SU-DHL-6 (cell line): ENCODE results near the gene RTF1.

Experiments used
- H2AFZ ChIP-seq: fragments of 200-600 bp; sonication (generic); 2 replicates; pipeline ENCODE4 v1.6.1; 2014; ENCODE audit warnings: low read depth, mild to moderate bottlenecking, moderate library complexity, mixed read lengths, antibody characterized with exemption, low read length; ENCODE audit not compliant: severe bottlenecking
- H3F3A ChIP-seq: fragments of 200-600 bp; shearing (Covaris generic); 2 replicates; pipeline ENCODE4 v1.6.0; 2016; ENCODE audit warnings: antibody characterized with exemption, mild to moderate bottlenecking; ENCODE audit not compliant: insufficient read depth
- H3K27ac ChIP-seq: fragments of 200-600 bp; sonication (generic); 2 replicates; pipeline ENCODE4 v1.5.1; 2016; ENCODE audit warnings: low read depth, mild to moderate bottlenecking, low read length, moderate library complexity, mixed read lengths
- H3K27me3 ChIP-seq: fragments of 200-600 bp; sonication (generic), shearing (Covaris generic); 2 replicates; pipeline ENCODE4 v1.6.0; 2014; ENCODE audit warnings: mild to moderate bottlenecking, low read length
- H3K36me3 ChIP-seq: fragments of 200-600 bp; sonication (generic); 2 replicates; pipeline ENCODE4 v1.6.1; 2014; ENCODE audit warnings: mild to moderate bottlenecking, low read length, mixed read lengths
- H3K4me2 ChIP-seq: fragments of 300-600, 200-600 bp; shearing (Covaris generic), sonication (generic); 2 replicates; pipeline ENCODE4 v1.6.0; 2014; ENCODE audit warnings: low read length, low read depth, mild to moderate bottlenecking; ENCODE audit not compliant: poor library complexity, severe bottlenecking
- H3K4me3 ChIP-seq: fragments of 200-600 bp; sonication (generic); 2 replicates; pipeline ENCODE4 v1.5.1; 2014; ENCODE audit warnings: antibody characterized with exemption, low read length, mild to moderate bottlenecking, mixed read lengths; ENCODE audit not compliant: insufficient read depth, poor library complexity, severe bottlenecking
- H3K79me2 ChIP-seq: fragments of 200-600 bp; sonication (generic); 2 replicates; pipeline ENCODE4 v1.6.1; 2014; ENCODE audit warnings: mild to moderate bottlenecking, low read length, moderate library complexity; ENCODE audit not compliant: insufficient read depth
- H3K9ac ChIP-seq: fragments of 200-600 bp; sonication (generic); 2 replicates; pipeline ENCODE4 v1.7.0; 2014; ENCODE audit warnings: mild to moderate bottlenecking, low read length
- H3K9me2 ChIP-seq: fragments of 200-600 bp; sonication (generic); replicated peaks from 2 replicates; pipeline ENCODE4 v1.6.1; 2014; ENCODE audit warnings: low read length; ENCODE audit not compliant: insufficient read depth
- H3K9me3 ChIP-seq: fragments of 200-600 bp; sonication (generic); 2 replicates; pipeline ENCODE4 v1.6.1; 2014; ENCODE audit warnings: low read length, mixed read lengths; ENCODE audit not compliant: insufficient read depth
- H4K20me1 ChIP-seq: fragments of 200-600 bp; sonication (generic); 2 replicates; pipeline ENCODE4 v1.6.1; 2014; ENCODE audit warnings: low read depth, mild to moderate bottlenecking, antibody characterized with exemption, low read length, moderate library complexity, mixed read lengths
- CTCF ChIP-seq: fragments of 200-600 bp; sonication (generic); IDR thresholded peaks from one replicate; pipeline ENCODE4 v1.5.1; 2017; ENCODE audit warnings: antibody characterized with exemption, mild to moderate bottlenecking, low read length, moderate library complexity; ENCODE audit not compliant: insufficient read depth, poor library complexity, severe bottlenecking
- EZH2phosphoT487 ChIP-seq: fragments of 200-600 bp; sonication (generic), shearing (Covaris generic); conservative IDR thresholded peaks from 2 replicates; pipeline ENCODE4 v1.6.1; 2018; ENCODE audit warnings: mild to moderate bottlenecking, antibody characterized with exemption, low read length, moderate library complexity, mixed read lengths

RTF1 gene

GRCh38 chr15:41512940-41513505 lies 96.1 kb downstream of the RTF1 start:
- Histone ChIP-seq H3K9me2 (no peaks in the 10 kb centered on the region), H3K27me3 (no peaks in the 10 kb centered on the region), H4K20me1 (no peaks in the 10 kb centered on the region), H3K9me3 (no peaks in the 10 kb centered on the region), H3K4me3 (no peak overlapping the region), H3K27ac (no peak overlapping the region), H3K36me3 (no peaks in the 10 kb centered on the region), H2AFZ (no peak overlapping the region), H3K79me2 (no peaks in the 10 kb centered on the region), H3K9ac (no peak overlapping the region), H3F3A (no peaks in the 10 kb centered on the region), H3K4me2 (no peak overlapping the region)
- TF ChIP-seq EZH2phosphoT487 (no peak), CTCF (no peak)

DNA sequence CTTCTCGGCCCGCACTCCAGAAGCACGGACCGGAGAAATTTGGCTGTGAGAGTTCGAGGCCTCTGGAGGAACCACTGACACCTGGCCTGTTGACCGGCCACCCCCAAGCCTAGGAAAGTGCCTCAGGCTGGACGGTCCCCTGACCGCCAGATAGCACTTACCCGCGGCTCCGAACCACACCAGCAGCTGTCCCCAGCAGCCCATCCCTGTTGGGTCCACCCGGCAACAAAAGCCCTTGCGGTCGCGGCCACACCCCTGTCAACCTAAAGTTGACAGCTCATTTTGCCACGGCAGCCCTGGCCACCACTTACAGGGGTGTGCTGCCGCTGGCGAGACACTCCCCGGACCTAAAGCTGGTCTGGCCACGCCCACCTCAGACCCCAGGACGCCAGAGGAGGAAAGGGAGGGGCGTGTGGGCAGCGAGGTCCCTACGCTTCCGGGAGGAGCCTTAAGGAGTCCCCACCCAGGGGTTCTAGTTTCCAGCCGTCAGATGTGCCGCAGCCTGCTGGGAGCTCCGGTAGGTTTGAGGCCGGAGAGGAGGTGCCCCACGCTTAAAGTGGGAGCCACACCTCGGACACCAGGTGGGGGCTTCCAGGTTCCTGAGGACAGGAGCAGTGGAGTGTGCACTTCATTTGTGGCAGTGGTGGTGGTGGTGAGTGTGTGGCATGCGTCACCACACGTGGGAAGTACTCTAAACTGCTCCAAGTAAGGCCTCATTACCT lies 96.8 kb downstream of the RTF1 start, which contains the start of gene LTK:
Gene LTK (minus strand): TSS at position 322 of the 722 bp plus-strand sequence. CDS start 118 bp downstream, at position 204.
- H3K4me2 ChIP-seq: no peak within 1 kb of the TSS
- TF ChIP-seq EZH2phosphoT487 (no peak), CTCF (no peak)
- H3K79me2 ChIP-seq: no peaks in the 10 kb centered on the region
- no peak within 1 kb of the TSS for H2AFZ ChIP-seq
- H3K27ac ChIP-seq: no peak within 1 kb of the TSS
- H3F3A ChIP-seq: no peaks in the 10 kb centered on the region
- H3K9me2 ChIP-seq: no peaks in the 10 kb centered on the region
- no peaks in the 10 kb centered on the region for H3K9me3 ChIP-seq
- no peaks in the 10 kb centered on the region for H3K36me3 ChIP-seq
- no peaks in the 10 kb centered on the region for H4K20me1 ChIP-seq
- no peak within 1 kb of the TSS for H3K9ac ChIP-seq
- H3K27me3 ChIP-seq: no peaks in the 10 kb centered on the region
- H3K4me3 ChIP-seq: no peak within 1 kb of the TSS

DNA sequence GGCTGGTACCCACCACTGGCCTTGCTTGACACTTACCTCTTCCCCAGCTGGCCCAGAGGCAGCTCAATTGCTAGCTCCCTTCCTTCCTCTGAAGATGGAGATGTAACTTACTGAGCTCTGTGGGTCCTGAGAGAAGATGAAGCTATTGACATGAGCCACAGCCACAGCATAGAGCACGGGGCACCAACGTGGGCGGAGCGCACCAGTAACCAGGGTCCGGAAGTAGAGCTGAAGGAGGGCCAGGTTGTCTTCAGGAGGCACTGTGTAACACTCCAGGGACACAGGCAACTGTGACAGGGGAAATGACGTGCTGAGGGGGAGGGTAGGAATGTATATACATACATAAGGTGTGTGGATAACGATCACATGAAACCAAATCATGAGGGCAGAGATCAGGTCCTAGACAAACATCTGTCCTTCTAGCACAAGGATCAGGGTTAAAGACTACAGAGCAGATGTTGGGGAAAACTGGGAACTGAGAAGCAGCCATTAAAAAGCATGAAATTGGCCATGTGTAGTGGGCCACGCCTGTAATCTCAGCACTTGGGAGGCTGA lies 101.1 kb downstream of the RTF1 start:
- Histone ChIP-seq H3K9me3 (no peaks in the 10 kb centered on the region), H3F3A (no peaks in the 10 kb centered on the region), H3K27me3 (no peaks in the 10 kb centered on the region), H3K27ac (no peak overlapping the region), H3K9me2 (no peaks in the 10 kb centered on the region), H2AFZ (no peak overlapping the region), H3K4me2 (no peak overlapping the region), H3K79me2 (no peaks in the 10 kb centered on the region), H3K4me3 (no peak overlapping the region), H3K36me3 (no peaks in the 10 kb centered on the region), H4K20me1 (no peaks in the 10 kb centered on the region), H3K9ac (no peak overlapping the region)
- no peak for TF ChIP-seq EZH2phosphoT487
- TF ChIP-seq CTCF: no peak
